ENCODE measurements around the gene ALPP.
"Not testable (repeated sequence)": the region's sequence is repeated elsewhere in the genome, so short reads cannot be mapped to it uniquely, and the experiment has no call there.

ALPP gene

DNA sequence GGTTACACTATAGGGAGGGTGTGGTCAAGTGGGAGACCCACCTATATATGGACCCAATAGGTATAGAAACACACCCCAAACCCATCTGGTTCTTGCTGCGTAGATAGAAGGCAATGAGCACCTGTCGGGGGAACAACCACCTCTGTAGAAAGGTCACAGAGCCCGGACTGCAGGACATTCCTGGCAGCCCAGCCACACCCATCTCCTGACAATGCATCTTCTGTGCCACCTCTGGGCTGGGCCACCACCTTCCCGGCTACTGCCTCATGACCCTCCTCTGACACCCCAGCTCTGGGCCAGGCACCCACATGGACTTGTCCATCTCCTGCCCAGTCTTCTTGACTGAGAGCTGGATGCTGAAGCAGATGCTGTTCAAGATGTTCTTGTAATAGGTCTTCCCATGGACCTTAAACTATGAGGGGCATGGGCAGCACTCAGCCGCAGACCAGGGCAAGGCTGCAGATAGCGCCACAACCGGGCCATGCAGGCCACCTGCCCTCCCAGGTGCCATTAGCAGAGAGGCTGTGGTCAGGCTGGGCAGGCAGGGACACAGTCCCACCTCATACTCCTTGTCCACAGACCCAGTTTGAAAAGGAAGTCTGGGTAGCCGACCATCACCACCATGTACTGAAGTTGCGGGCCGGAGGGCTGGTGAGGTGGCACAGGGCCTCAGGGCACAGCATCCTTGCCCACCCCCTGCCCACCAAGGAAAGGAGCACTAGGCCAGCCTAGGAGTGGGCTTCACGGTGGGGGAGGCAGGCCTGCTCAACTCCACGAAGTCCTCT, 37.4 kb downstream of the ALPP start:
- H3K9me3 Mint-ChIP-seq, result no peaks in the 10 kb centered on the region
- H3K27me3 Mint-ChIP-seq, result peaks cover 93% of the 10 kb centered on the region
- no peak for ATAC-seq
- DNase-seq, result no peak
- no peak overlapping the region for H3K4me3 Mint-ChIP-seq
- H3K27ac Mint-ChIP-seq, result no peak overlapping the region
- H3K4me1 Mint-ChIP-seq, result peaks cover 46% of the 10 kb centered on the region

- peaks cover 0 to 1% of the 10 kb centered on the region in 2 donors for H3K9me3 Mint-ChIP-seq
- H3K27ac Mint-ChIP-seq, result no peak overlapping the region
- ATAC-seq (no peak), DNase-seq (no peak)
- H3K4me3 Mint-ChIP-seq, result no peak overlapping the region
- H3K4me1 Mint-ChIP-seq, result peaks cover 48% of the 10 kb centered on the region
- peaks cover 94% of the 10 kb centered on the region for H3K27me3 Mint-ChIP-seq
These were observed 38.2 kb downstream of the ALPP start for GRCh38 chr2:232416521-232417470.

- H3K27me3 Mint-ChIP-seq, result peaks cover 94% of the 10 kb centered on the region
- peaks cover 0 to 8% of the 10 kb centered on the region in 2 donors for H3K9me3 Mint-ChIP-seq
- DNase-seq, result no peak
- no peak for ATAC-seq
- H3K4me1 Mint-ChIP-seq, result peaks cover 48% of the 10 kb centered on the region
- no peak overlapping the region for H3K27ac Mint-ChIP-seq
- H3K4me3 Mint-ChIP-seq, result no peak overlapping the region
These were observed 38.9 kb downstream of the ALPP start for GRCh38 chr2:232417489-232417888.

- DNase-seq (no peak), ATAC-seq (no peak)
- peaks cover 0 to 13% of the 10 kb centered on the region in 2 donors for H3K9me3 Mint-ChIP-seq
- peaks cover 42% of the 10 kb centered on the region for H3K4me1 Mint-ChIP-seq
- H3K27me3 Mint-ChIP-seq, result peaks cover 94% of the 10 kb centered on the region
- no peak overlapping the region for H3K27ac Mint-ChIP-seq
- H3K4me3 Mint-ChIP-seq, result peak overlapping the region; percentile 23 to 70
These were observed 39.5 kb downstream of the ALPP start for GRCh38 chr2:232418056-232418455.

DNA sequence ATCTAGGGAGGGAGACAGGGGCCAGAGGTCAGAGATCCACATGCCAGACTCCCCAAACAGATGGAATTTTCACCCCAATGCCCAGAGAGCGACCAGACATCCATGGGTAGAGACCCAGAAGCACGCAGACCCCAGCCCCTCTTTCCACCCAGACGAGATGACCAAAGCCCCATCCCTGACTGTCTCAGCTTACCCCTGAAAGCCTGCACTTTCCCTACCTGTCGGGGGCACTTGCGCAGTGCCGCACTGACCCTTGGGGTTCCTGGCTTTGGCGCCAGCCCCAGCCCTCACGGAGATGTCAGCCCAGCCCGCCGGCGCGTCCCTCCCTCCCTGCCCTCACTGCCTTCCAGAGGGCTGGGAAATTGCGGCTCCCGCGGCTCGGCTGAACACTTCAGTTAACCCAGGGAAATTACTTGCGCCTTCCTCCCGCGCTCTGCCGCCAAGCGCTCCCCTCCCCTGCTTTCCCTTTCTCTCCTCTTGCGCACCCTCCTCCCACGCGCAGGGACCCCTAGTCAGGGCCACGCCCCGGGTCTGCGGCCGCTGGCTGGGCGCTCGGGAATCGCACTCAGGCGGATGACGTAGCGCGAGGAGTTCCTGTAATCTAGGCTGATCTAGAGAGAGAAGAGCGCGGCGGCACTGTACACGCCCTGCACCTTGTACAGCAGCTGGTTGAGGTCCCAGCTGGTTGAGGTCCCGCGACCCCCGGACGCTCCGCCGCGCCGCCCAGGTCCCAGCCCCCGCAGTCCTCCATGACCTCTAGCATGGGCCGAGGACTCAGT, 40.1 kb downstream of the ALPP start:
- ATAC-seq (peak; percentile 46), DNase-seq (peak in 1 of 2 donors; percentile 33)
- Mint-ChIP-seq H3K9me3 (peaks cover 0 to 13% of the 10 kb centered on the region in 2 donors), H3K4me3 (peak overlapping the region; percentile 79 to 84), H3K27me3 (peaks cover 88% of the 10 kb centered on the region), H3K27ac (peak overlapping the region in 1 of 2 donors; percentile 59), H3K4me1 (peaks cover 36% of the 10 kb centered on the region)

GRCh38 chr2:232419245-232420072, 40.9 kb downstream of the ALPP start:
- peak; percentile 50 for ATAC-seq
- H3K4me3 Mint-ChIP-seq, result peak overlapping the region; percentile 79 to 84

DNA sequence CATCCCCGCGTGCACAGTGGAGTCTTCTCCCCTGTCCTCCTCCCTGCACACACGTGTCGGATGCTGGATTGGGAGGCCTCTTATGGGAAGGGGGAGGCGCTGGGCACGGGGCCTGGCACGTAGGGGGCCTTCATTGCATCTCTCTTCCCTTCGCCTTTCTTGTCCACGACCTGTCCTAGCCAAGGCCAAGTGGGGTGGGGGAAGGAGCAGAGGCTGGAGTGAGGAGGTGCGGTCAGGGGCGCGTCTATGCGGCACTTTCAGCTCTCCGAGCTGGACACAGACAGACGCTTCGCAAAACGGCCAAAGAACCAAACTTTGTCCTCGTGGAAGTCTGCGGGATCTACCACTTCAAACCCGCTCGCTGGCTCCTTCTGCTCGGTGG, 41.5 kb downstream of the ALPP start:
- Mint-ChIP-seq H3K4me3 (peak overlapping the region in 1 of 2 donors; percentile 73), H3K4me1 (peaks cover 32% of the 10 kb centered on the region), H3K27me3 (peaks cover 74% of the 10 kb centered on the region), H3K27ac (no peak overlapping the region), H3K9me3 (peaks cover 0 to 13% of the 10 kb centered on the region in 2 donors)
- ATAC-seq, result no peak
- no peak for DNase-seq

More at GRCh38 chr2:232419245-232420072, 40.9 kb downstream of the ALPP start:
- Mint-ChIP-seq H3K4me1 (peaks cover 32% of the 10 kb centered on the region), H3K27ac (no peak overlapping the region), H3K9me3 (peaks cover 0 to 13% of the 10 kb centered on the region in 2 donors), H3K27me3 (peaks cover 80% of the 10 kb centered on the region)
- no peak for DNase-seq

- Mint-ChIP-seq H3K4me3 (peak overlapping the region; percentile 56 to 73), H3K27ac (no peak overlapping the region), H3K9me3 (peaks cover 0 to 13% of the 10 kb centered on the region in 2 donors), H3K4me1 (peaks cover 32% of the 10 kb centered on the region), H3K27me3 (peaks cover 69% of the 10 kb centered on the region)
- DNase-seq, result peak; percentile 51
- ATAC-seq, result peak; percentile 74
These were observed 42.1 kb downstream of the ALPP start for GRCh38 chr2:232420463-232421188.

- ATAC-seq, result peak; percentile 5
- Mint-ChIP-seq H3K9me3 (peaks cover 0 to 13% of the 10 kb centered on the region in 2 donors), H3K4me1 (peaks cover 32% of the 10 kb centered on the region), H3K4me3 (peak overlapping the region; percentile 56 to 73), H3K27ac (no peak overlapping the region), H3K27me3 (peaks cover 62% of the 10 kb centered on the region)
- DNase-seq, result no peak
These were observed 42.7 kb downstream of the ALPP start for GRCh38 chr2:232421189-232421785.

DNA sequence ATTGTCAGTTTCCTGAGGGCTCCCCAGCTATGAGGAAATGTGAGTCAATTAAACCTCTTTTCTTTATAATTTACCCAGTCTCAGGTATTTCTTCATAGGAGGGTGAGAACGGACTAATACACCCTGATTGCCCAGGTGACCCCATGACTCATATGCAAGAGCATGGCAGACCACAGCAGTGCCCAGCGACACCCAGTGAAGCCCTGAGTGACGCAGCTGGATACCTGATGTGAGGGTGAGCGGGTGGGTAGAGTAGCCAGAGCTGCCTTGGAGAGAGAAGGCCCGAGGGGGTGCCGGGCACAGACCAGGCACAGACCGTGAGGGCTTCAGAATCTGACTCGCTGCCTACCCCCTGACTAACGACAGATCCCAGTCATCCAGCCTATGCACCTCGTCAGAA, 43.5 kb downstream of the ALPP start:
- no peak overlapping the region for H3K27ac Mint-ChIP-seq
- H3K27me3 Mint-ChIP-seq, result peaks cover 57% of the 10 kb centered on the region
- peaks cover 0 to 13% of the 10 kb centered on the region in 2 donors for H3K9me3 Mint-ChIP-seq
- ATAC-seq, result no peak
- H3K4me3 Mint-ChIP-seq, result peak overlapping the region; percentile 24 to 42
- DNase-seq, result no peak
- peaks cover 32% of the 10 kb centered on the region for H3K4me1 Mint-ChIP-seq

GRCh38 chr2:232422996-232423395, 44.4 kb downstream of the ALPP start:
- not testable (repeated sequence) for DNase-seq, H3K27ac Mint-ChIP-seq, ATAC-seq, H3K4me3 Mint-ChIP-seq
- Mint-ChIP-seq H3K27me3 (peaks cover 50% of the 10 kb centered on the region), H3K9me3 (peaks cover 0 to 13% of the 10 kb centered on the region in 2 donors), H3K4me1 (peaks cover 32% of the 10 kb centered on the region)

DNA sequence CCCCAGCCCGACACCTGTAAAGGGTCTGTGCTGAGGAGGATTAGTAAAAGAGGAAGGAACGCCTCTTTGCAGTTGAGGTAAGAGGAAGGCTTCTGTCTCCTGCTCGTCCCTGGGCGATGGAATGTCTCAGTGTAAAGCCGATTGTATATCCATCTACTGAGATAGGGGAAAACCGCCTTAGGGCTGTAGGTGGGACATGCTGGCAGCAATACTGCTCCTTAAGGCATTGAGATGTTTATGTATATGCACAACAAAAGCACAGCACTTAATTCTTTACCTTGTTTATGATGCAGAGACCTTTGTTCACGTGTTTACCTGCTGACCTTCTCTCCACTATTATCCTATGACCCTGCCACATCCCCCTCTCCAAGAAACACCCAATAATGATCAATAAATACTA, 44.9 kb downstream of the ALPP start:
- not testable (repeated sequence) for H3K27ac Mint-ChIP-seq, H3K4me3 Mint-ChIP-seq, ATAC-seq, DNase-seq
- Mint-ChIP-seq H3K4me1 (peaks cover 28% of the 10 kb centered on the region), H3K27me3 (peaks cover 46% of the 10 kb centered on the region), H3K9me3 (peaks cover 0 to 13% of the 10 kb centered on the region in 2 donors)

- no peaks in the 10 kb centered on the region for H3K4me1 Mint-ChIP-seq
- no peaks in the 10 kb centered on the region for H3K27me3 Mint-ChIP-seq
- ATAC-seq (peak; percentile 36), DNase-seq (no peak)
- no peak overlapping the region for H3K4me3 Mint-ChIP-seq
- H3K27ac Mint-ChIP-seq, result peak overlapping the region in 1 of 2 donors; percentile 71
- no peaks in the 10 kb centered on the region for H3K9me3 Mint-ChIP-seq
These were observed 53.4 kb downstream of the ALPP start for GRCh38 chr2:232431705-232432590.

Measured in stimulated activated naive CD8-positive, alpha-beta T cell treated with anti-CD3 and anti-CD28 coated beads, Interleukin-15, amount 100 ng/mL, for 72 hours (primary cell).